Endodermal cell (in vitro differentiated cells): ENCODE results near the gene RANBP10. TPM values are rescaled to one million over a fixed set of nuclear protein-coding genes. Genes with fewer than 3 reads are reported as not detected.

Source experiments
- DNase-seq: peaks from one replicate; pipeline ENCODE4 v3.0.0-alpha.2; 2017
- H3K27ac ChIP-seq: 2 replicates; pipeline ENCODE4 v1.5.1; 2013; ENCODE audit warnings: mild to moderate bottlenecking, low read depth, low read length, moderate library complexity
- H3K27me3 ChIP-seq: 2 replicates; pipeline ENCODE4 v1.6.1; 2013; ENCODE audit warnings: mild to moderate bottlenecking, low read length, moderate library complexity; ENCODE audit not compliant: insufficient read depth, control insufficient read depth, poor library complexity, severe bottlenecking
- H3K36me3 ChIP-seq: 2 replicates; pipeline ENCODE4 v1.7.0; 2013; ENCODE audit warnings: mild to moderate bottlenecking, low read length, moderate library complexity; ENCODE audit not compliant: control insufficient read depth, insufficient read depth
- H3K4me1 ChIP-seq: one replicate; pipeline ENCODE4 v1.7.0; 2013; ENCODE audit warnings: low read length; ENCODE audit not compliant: control insufficient read depth, insufficient read depth
- H3K4me3 ChIP-seq: 2 replicates; pipeline ENCODE4 v1.5.1; 2013; ENCODE audit warnings: mild to moderate bottlenecking, low read length, moderate library complexity
- H3K9ac ChIP-seq: 2 replicates; pipeline ENCODE4 v1.6.1; 2013; ENCODE audit warnings: mild to moderate bottlenecking, low read length, moderate library complexity; ENCODE audit not compliant: poor library complexity, severe bottlenecking; ENCODE audit errors: extremely low read depth
- H3K9me3 ChIP-seq: 2 replicates; pipeline ENCODE4 v1.6.1; 2013; ENCODE audit warnings: mild to moderate bottlenecking, low read length, moderate library complexity; ENCODE audit not compliant: control insufficient read depth
- H3K27ac Mint-ChIP-seq: 2 replicates; pipeline ENCODE4 v1.8.0; 2020; ENCODE audit warnings: mixed read lengths
- H3K27me3 Mint-ChIP-seq: 2 replicates; pipeline ENCODE4 v1.8.0; 2021; ENCODE audit warnings: mild to moderate bottlenecking, mixed read lengths; ENCODE audit not compliant: insufficient read depth
- H3K36me3 Mint-ChIP-seq: 2 replicates; pipeline ENCODE4 v1.8.0; 2020; ENCODE audit warnings: low read depth, mixed read lengths
- H3K4me1 Mint-ChIP-seq: 2 replicates; pipeline ENCODE4 v1.8.0; 2020; ENCODE audit warnings: mixed read lengths
- H3K4me3 Mint-ChIP-seq: 2 replicates; pipeline ENCODE4 v1.8.0; 2020; ENCODE audit warnings: mild to moderate bottlenecking, moderate library complexity, mixed read lengths
- H3K9me3 Mint-ChIP-seq: 2 replicates; pipeline ENCODE4 v1.8.0; 2020; ENCODE audit warnings: mild to moderate bottlenecking, mixed read lengths
- WGBS, 2 experiments: methylation state at CpG; one replicate each; pipeline versions ENCODE4 v1.1.5 to v1.1.7; 2013; ENCODE audit warnings: missing lambda C conversion rate in 2 of 2, mixed read lengths in 1 of 2; ENCODE audit not compliant: insufficient coverage in 1 of 2, insufficient read length in 1 of 2; 5-methylcytosine and 5-hydroxymethylcytosine counted together
- total RNA-seq, 2 donors: library from RNA; stranded (reverse); fragmentation: NEBNext Ultra II Directional in 1 of 2; extraction: Animal tissue kit (Norgen Biotek cat#: 25700) in 1 of 2; gene quantifications; 2 replicates in 1 of 2; 3 replicates in 1 of 2; pipeline ENCODE4 v1.2.1, GENCODE V29; 2021
- TF ChIP-seq, protein P1 (sequence below): fragments of 200-600 bp; sonication (generic); conservative IDR thresholded peaks from 2 replicates; pipeline ENCODE4 v1.5.0; 2021; ENCODE audit warnings: antibody characterized with exemption, mild to moderate bottlenecking

RANBP10 gene
- total RNA-seq, 2 donors from 2014 or later: 19.2 to 22.5 TPM

DNA sequence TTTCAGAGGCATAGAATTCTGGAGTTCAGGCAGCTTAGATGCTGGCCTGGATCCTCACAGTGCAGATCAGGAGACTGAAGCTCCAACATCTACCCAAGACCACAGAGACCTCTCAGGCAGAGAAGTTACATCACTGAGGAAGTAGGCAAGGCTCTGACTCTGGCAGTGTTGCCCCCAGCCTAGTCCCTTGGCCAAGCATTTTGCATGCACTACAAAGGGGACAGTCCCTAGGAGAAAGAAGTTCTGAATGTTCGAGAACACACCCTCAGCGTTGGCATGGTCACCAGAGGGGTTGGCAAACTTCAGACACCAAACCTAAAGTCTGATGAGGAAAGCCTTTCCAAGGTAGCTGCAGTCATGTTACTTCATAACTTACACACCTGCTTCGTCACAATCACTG lies 2.5 kb downstream of the RANBP10 start:
- Mint-ChIP-seq H3K27me3 (no peaks in the 10 kb centered on the region), H3K4me3 (no peak overlapping the region), H3K36me3 (peaks cover 40% of the 10 kb centered on the region), H3K27ac (no peak overlapping the region), H3K4me1 (peaks cover 18% of the 10 kb centered on the region), H3K9me3 (no peaks in the 10 kb centered on the region)
- Histone ChIP-seq H3K4me1 (no peaks in the 10 kb centered on the region), H3K27me3 (no peaks in the 10 kb centered on the region), H3K9ac (no peak overlapping the region), H3K9me3 (no peaks in the 10 kb centered on the region), H3K4me3 (no peak overlapping the region), H3K27ac (no peak overlapping the region), H3K36me3 (peaks cover 29% of the 10 kb centered on the region)
- TF ChIP-seq, protein P1, sequence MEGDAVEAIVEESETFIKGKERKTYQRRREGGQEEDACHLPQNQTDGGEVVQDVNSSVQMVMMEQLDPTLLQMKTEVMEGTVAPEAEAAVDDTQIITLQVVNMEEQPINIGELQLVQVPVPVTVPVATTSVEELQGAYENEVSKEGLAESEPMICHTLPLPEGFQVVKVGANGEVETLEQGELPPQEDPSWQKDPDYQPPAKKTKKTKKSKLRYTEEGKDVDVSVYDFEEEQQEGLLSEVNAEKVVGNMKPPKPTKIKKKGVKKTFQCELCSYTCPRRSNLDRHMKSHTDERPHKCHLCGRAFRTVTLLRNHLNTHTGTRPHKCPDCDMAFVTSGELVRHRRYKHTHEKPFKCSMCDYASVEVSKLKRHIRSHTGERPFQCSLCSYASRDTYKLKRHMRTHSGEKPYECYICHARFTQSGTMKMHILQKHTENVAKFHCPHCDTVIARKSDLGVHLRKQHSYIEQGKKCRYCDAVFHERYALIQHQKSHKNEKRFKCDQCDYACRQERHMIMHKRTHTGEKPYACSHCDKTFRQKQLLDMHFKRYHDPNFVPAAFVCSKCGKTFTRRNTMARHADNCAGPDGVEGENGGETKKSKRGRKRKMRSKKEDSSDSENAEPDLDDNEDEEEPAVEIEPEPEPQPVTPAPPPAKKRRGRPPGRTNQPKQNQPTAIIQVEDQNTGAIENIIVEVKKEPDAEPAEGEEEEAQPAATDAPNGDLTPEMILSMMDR: no peak
- WGBS, 2 experiments: 96 to 100% methylated on average over 2 to 3 of the region's 3 CpGs
- DNase-seq: no peak

DNA sequence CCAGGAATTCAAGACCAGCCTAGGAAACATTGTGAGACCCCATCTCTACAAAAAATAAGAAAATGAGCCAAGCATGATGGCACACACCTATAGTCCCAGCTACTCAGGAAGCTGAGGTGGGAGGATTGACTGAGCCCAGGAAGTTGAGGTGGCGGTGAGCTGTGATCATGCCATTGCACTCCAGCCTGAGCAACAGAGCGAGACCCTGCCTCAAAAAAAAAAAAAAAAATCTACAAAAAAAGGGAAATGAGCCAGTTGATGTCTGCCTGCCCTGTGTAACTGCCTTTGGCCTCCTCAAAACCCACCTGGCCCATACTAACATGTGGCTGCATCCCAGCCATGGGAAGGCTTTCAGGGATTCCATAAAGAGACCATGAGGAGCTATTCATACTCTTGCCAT lies 4.5 kb downstream of the RANBP10 start:
- 96 to 100% methylated on average over 2 of the region's 2 CpGs for WGBS, 2 experiments
- Histone ChIP-seq H3K36me3 (peaks cover 32% of the 10 kb centered on the region), H3K4me1 (no peaks in the 10 kb centered on the region), H3K9ac (no peak overlapping the region), H3K27me3 (no peaks in the 10 kb centered on the region), H3K27ac (no peak overlapping the region), H3K9me3 (no peaks in the 10 kb centered on the region), H3K4me3 (no peak overlapping the region)
- no peak for DNase-seq
- Mint-ChIP-seq H3K4me1 (peaks cover 22% of the 10 kb centered on the region), H3K36me3 (peaks cover 48% of the 10 kb centered on the region), H3K9me3 (no peaks in the 10 kb centered on the region), H3K4me3 (no peak overlapping the region), H3K27me3 (no peaks in the 10 kb centered on the region), H3K27ac (no peak overlapping the region)
- TF ChIP-seq, protein P1: no peak

DNA sequence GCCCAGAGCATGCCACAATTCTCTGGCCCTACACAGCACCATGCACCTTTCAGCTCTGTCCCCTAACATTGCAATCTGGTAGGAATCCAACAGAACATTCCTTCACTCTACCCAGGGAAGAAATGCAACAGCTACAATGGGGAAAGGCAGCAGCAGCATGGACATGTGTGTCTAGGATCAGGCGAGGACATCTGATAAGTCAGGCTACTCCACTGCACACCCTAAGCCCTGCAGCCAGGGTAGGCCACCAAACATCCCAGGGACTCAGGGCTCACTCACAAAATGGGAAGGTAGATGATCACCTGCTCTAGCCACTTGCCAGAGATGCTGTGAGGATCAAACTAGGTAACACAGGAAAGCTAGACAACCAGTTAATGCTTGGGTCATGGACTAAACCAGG lies 5.1 kb downstream of the RANBP10 start:
- 82 to 87% methylated on average over 1 of the region's 1 CpG for WGBS, 2 experiments
- H3K27me3 Mint-ChIP-seq: no peaks in the 10 kb centered on the region
- H3K4me1 Mint-ChIP-seq: peaks cover 22% of the 10 kb centered on the region
- H3K27ac ChIP-seq: no peak overlapping the region
- no peak for DNase-seq
- no peaks in the 10 kb centered on the region for H3K9me3 ChIP-seq
- no peaks in the 10 kb centered on the region for H3K9me3 Mint-ChIP-seq
- H3K4me3 ChIP-seq: no peak overlapping the region
- TF ChIP-seq, protein P1: no peak
- H3K27ac Mint-ChIP-seq: no peak overlapping the region
- H3K9ac ChIP-seq: no peak overlapping the region
- no peaks in the 10 kb centered on the region for H3K27me3 ChIP-seq
- no peak overlapping the region for H3K4me3 Mint-ChIP-seq
- no peaks in the 10 kb centered on the region for H3K4me1 ChIP-seq
- peaks cover 38% of the 10 kb centered on the region for H3K36me3 ChIP-seq
- peaks cover 54% of the 10 kb centered on the region for H3K36me3 Mint-ChIP-seq
